Adrenal gland (tissue), 5 donors: ENCODE measurements around the gene ISG20L2.

Experiments used
- CTCF ChIP-seq, 6 experiments: fragments of 450-650 bp in 4 of 6; fragments of 200-600 bp in 2 of 6; sonication (generic) in 1 of 6; IDR thresholded peaks; 1 replicate in 5 of 6; 2 replicates in 1 of 6; pipeline versions ENCODE4 v1.5.1 to v1.8.0; 2016 to 2021; ENCODE audit warnings: antibody characterized with exemption in 6 of 6, mild to moderate bottlenecking in 2 of 6, moderate library complexity in 1 of 6
- POLR2A ChIP-seq, 2 donors: fragments of 450-650 bp; IDR thresholded peaks; one replicate each; pipeline ENCODE4 v1.6.1; 2017; ENCODE audit warnings: antibody characterized with exemption in 2 of 2, mild to moderate bottlenecking in 2 of 2, moderate library complexity in 1 of 2
- donor health status: DM: no; HTN: no; CAD: no.

DNA sequence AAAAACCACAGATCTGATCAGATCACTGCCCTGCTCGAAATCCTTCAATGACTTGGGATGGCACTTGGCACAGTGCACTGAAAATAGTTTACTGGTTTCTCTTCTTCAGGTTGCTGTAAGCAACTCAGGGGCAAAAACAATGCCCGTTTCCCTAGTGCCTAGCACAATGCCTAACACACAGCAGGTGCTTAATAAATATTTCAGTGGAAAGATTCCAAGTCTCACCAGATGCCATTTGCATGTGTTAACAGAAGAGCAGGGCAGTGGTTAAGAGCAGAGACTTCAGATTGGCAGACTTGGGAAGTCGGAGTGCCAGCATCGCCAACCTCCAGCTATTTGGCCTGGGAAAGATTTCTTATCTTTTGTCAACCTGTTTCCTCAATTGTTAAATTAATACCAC is 11.2 kb downstream of the ISG20L2 start:
- TF ChIP-seq CTCF (IDR thresholded peaks at IDR 0.05) (no peak), POLR2A (IDR thresholded peaks at IDR 0.05) (no peak)
